HG02852 (cell line): ENCODE data around the gene CDH12.

ENCODE experiments used
- ATAC-seq: cut with Tn5 transposase; IDR thresholded peaks from one replicate; pipeline ENCODE4 v1.9.1; 2021; ENCODE audit warnings: mild to moderate bottlenecking, moderate library complexity; ENCODE audit not compliant: unreplicated experiment

Gene CDH12

GRCh38 chr5:21791304-21791703 lies 1061.8 kb downstream of the CDH12 start:
- no peak for ATAC-seq

GRCh38 chr5:21784487-21784886 lies 1068.7 kb downstream of the CDH12 start:
- ATAC-seq: no peak

- no peak for ATAC-seq
These were observed 1070.0 kb downstream of the CDH12 start for GRCh38 chr5:21783074-21783679.

GRCh38 chr5:21776466-21776865 lies 1076.7 kb downstream of the CDH12 start:
- ATAC-seq: no peak

GRCh38 chr5:21774801-21775200 lies 1078.3 kb downstream of the CDH12 start:
- ATAC-seq: no peak

DNA sequence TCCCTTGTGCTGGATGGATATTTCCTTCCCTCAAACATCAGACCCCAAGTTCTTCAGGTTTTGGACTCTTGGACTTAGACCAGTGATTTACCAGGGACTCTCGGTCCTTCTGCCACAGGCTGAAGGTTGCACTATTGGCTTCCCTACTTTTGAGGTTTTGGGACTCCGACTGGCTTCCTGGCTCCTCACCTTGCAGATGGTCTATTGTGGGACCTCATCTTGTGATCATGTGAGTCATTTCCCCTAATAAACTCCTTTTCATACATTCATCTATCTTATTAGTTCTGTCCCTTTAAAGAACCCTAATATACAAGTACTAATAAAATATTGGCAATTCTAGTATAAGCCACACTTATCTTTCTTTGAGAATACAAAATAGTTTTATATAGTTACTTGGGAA lies 1078.9 kb downstream of the CDH12 start:
- ATAC-seq: no peak

DNA sequence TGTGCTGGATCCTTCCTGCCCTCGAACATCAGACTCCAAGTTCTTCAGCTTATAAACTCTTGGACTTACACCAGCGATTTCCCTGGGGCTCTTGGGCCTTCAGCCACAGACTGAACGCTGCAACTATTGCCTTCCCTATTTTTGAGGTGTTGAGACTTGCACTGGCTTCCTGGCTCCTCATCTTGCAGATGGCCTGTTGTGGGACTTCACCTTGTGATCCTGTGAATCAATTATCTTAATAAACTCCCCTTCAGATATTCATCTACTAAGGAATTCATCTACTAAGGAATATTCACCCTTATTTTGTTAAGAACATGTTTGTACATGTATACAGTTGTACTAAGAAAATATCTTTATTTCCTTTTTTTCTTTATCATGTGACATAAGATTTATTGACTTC lies 1079.7 kb downstream of the CDH12 start:
- no peak for ATAC-seq

DNA sequence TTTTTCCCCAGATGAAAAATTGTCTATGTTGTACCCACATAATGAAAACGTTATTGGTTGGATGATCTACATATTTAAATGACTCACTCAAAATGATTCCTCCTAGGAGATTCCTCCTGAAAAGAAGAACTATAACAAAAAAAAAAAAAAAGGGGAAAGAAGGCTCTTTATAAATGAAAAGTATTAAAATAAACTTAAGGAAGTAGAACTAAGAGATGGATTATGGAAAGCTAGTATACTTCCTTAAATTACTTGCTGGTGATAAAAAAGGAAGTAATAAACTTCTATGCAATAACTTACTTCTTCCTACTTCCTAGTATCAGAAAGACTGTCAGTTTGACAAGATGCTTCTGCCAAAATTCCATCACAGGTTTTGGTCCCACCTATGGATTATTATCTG lies 1087.7 kb downstream of the CDH12 start:
- ATAC-seq: no peak

DNA sequence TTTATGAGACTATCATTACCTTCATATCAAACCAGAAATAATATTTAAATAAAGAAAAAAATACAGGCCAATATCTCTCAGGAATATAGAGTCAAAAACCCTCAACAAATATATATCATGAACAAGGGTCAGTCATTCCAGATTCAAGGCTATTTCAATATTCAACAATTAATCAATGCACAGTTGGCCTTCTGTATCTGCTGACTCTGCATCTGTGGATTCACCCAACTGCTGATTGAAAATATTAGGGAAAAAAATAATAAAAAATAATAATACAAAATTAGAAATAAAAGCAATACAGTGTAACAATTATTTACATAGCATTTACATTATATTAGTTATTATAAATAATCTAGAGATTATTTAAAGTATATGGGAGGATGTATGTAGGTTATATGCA lies 1114.0 kb downstream of the CDH12 start:
- no peak for ATAC-seq

DNA sequence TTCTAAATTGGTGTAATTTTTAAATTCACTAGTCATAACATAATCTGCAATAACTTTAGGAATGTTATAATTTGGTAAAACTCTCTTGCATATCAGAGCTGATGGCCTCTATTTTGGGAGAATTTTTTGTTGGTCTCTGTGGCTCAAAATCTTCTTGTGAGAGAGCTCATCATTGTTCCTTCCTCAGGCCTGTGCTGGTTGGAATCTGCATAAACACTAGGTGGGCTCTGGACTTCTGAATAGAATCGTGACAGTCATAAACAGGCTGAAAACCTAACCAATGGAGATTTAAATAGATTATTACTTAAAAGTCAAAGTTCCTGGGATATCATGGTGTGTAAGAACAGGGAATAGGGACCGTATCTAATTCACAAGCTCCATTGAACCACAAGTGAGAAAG lies 1129.6 kb downstream of the CDH12 start:
- ATAC-seq: no peak

DNA sequence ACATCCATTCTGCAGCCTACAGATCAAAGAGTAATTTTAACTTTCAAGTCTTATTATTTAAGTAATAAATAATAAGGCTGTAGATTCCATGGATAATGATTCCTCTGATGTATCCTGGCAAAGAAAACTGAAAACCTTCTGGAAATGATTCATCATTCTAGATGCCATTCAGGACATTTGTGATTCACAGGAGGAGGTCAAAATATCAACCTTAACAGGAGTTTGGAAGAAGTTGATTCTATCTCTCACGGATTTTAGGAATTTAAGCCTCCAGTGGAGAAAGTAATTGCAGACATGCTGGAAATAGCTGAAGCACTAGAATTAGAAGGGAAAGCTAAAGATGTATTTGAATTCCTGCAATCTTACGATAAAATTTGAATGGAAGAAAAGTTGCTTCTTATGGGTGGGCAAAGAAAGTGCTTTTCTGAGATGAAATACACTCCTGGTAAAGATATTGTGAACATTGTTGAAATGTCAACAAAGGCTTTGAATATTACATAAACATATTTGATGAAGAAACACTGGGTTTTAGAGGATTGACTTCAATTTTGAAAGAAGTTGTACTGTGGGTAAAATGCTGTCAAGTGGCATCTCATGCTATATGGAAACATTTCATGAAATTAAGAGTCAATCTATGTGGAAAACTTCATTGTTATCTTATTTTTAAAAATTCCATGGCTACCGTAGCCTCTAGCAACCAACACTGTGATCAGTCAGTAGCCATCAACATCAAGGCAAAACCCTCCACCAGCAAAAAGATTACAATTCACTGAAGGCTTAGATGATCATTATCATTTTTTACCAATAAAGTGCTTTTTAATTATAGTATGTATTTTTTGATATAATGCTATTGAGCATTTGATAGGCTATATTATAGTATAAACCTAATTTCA lies 1141.0 kb downstream of the CDH12 start:
- no peak for ATAC-seq

- ATAC-seq: no peak
These were observed 1143.4 kb downstream of the CDH12 start for GRCh38 chr5:21709770-21710169.

DNA sequence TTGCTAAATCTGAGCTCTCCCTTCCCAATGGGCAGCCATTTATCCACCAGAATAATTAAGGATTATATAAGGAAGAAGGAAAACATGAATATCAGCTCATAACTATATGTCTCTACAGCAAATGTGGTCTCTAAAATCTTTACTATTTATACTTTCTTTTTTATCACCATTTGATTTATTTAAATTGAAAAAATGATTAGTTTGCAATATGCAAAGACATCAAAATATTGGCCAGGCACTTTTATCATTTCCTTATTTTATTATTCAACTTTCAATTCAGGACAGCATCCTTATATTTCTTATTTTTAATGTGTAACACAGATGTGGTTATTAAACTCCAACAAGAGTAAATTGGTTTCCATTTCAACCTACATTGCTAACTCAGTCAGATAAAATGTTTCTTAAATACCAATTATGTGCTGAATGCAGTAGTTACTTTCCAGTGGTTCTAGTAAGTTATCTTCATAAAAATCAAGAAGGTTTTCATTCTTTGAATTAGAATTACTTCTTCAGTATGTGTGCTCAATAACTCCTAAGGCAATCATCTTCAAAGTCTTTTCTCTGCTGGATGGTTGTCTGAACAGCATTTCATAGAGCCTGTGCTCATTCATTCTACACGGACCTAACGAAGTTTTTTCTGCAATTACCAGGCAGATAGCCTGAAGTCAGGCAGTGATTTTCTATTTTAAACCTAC lies 1148.0 kb downstream of the CDH12 start:
- no peak for ATAC-seq

- no peak for ATAC-seq
These were observed 1151.8 kb downstream of the CDH12 start for GRCh38 chr5:21701317-21701716.
